NCI-H1092 (cell line): ENCODE data around the gene SYTL4.
"Not testable (repeated sequence)": the region's sequence is repeated elsewhere in the genome, so short reads cannot be mapped to it uniquely, and the experiment has no call there.

ENCODE experiments used
- DNase-seq: peaks from one replicate; lab custom pipeline; 2025; lab: John Stamatoyannopoulos, UW

The SYTL4 gene

DNA sequence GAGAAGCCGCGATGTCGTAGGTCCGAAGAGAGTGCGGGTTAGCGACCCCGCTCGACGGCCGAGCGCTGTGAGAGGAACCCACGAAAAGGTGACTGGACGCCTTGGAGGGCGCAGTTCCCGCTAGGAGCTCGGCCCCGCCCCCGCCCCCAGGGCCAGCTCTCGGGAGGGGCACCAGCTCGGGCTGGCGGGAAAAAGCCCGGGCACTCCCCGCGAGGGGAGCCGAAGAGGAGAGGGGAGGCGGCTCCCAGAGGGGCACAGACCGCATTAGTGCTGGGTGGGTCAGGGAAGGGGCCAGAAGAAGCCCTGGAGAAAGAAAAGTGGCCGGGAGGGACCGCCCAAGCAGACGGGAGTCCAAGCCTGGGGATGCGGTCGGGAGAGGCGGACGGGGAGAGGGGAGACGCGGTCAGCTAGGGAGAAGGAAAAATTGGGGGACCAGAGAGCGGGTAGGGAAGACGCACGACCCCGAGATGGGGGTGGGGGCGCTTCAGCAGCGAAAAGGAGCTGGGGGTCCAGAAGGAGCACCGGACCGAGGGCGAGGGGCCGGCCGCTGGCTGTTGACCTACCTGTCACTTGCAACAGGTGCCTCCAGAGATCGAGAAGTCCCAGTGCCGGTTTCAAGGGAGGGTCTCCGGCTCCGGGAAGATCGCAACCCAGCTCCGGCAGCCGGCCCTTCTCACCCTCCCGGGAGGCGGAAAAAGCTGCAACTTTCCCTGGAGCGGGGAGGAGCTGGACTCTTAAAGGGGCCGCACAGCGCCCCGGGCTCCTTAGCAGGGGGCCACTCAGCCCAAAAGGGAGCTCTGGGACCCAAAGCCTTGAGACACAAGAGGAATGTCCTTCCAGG, at the start of gene SYTL4:
SYTL4 (minus strand) TSS at position 681 of the 841 bp plus-strand sequence. CDS start 30,084 bp downstream, outside the sequence.
- peak; percentile 15 for DNase-seq

DNA sequence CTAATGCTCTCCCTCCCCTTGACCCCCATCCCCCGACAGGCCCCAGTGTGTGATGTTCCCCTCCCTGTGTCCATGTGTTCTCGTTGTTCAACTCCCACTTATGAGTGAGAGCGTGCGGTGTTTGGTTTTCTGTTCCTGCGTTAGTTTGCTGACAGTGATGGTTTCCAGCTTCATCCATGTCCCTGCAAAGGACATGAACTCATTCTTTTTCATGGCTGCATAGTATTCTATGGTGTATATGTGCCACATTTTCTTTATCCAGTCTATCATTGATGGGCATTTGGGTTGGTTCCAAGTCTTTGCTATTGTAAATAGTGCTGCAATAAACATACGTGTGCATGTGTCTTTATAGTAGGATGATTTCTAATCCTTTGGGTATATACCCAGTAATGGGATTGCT, 37.5 kb upstream of the SYTL4 start:
- not testable (repeated sequence) for DNase-seq

DNA sequence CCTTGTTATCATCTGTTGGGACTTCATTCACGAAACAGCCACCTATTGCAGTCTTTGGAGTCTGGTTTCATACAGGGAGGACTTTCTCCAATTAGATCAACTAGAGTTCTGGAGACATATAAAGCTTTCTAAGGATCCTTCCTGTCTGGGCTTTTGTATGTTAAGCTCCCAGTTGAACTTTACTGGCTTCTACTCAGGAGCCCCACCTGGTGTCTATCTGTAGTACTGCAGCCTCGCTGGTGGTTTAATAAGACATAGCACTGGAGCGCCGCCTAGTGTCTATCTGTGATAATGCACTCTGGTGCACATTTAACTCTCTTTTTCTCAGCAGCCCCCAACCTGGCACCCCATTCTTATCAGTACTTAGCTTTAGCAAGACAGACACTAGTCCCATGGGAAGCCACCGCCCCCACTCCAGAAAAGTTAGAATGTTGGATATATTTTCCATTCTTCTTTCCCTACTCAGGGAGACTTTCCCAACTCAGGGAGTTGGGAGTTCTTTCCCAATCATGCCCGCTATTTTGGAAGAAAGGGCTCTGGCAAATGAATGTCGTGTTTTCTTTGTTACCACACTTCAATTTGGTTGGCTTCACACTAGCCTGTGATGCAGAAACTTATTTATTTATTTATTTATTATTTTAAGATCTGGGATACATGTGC, 36.9 kb upstream of the SYTL4 start:
- DNase-seq, result peak; percentile 64

DNA sequence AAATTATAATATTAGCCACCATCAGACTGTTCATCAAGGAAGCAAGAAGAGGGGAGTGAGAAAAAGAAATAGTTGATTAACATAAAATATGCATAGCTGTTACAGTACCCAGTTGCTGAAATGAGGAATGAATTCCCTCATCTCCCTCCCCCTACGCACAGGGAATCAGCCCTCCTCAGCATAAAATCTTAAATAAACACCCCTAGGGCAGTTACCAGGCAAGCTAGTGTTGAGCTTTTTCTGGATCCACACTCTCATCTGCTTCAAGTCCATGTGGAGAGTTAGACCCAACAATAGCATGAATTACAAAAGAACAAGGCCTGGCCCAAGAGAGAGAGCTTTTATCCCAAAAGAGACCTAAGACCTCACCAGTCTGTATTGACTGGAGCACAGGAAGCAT, 19.0 kb upstream of the SYTL4 start:
- DNase-seq, result no peak

DNA sequence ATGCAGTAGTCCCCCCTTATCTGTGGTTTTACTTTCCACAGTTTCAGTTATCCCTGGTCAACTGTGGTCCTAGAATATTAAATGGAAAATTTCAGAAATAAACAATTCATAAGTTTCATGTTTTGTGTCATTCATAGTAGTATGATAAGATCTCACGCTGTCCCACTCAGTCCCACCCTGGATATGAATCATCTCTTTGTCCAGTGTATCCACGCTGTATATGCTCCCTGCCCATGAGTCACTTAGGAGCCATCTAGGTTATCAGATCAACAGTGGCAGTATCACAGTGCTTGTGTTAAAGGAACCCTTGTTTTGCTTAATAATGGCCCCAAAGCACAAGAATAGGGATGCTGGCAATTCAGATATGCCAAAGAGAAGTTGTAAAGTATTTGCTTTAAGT, 16.2 kb upstream of the SYTL4 start:
- DNase-seq, result no peak

DNA sequence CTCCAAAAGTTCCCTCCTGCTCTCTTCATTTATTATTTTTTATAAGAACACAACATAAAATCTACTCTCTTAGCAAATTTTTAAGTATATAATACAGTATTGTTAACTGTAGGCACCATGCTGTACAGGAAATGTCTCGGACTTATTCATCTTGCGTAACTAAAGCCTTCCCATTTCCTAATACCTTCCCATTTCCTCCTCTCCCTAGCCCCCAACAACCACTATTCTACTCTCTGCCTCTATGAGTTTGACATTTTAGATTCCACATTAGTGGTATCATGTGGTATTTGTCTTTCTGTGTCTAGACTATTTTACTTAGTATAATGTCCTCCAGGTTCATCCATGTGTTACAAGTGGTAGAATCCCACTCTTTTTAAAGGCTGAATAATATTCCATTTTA, 15.8 kb upstream of the SYTL4 start:
- no peak for DNase-seq

DNA sequence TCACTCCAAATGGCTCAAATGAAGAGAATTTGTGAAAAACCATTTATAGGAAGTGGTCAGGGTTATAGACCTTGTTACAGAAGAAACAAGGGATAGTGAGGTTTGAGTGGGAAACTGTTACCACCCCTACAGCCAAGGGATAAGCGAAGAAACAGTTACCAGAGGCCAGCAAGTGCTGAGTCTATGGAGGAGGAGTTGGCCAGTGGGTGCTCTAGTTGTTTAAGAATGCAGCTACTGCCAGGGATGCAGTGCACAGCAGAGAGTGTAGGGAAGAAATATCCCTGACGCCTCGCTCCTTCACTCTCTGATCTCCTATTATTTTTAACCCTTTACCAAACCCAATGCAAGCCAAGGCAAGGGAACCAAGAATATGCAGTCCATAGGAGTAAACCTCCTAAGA, 15.2 kb upstream of the SYTL4 start:
- DNase-seq, result no peak

DNA sequence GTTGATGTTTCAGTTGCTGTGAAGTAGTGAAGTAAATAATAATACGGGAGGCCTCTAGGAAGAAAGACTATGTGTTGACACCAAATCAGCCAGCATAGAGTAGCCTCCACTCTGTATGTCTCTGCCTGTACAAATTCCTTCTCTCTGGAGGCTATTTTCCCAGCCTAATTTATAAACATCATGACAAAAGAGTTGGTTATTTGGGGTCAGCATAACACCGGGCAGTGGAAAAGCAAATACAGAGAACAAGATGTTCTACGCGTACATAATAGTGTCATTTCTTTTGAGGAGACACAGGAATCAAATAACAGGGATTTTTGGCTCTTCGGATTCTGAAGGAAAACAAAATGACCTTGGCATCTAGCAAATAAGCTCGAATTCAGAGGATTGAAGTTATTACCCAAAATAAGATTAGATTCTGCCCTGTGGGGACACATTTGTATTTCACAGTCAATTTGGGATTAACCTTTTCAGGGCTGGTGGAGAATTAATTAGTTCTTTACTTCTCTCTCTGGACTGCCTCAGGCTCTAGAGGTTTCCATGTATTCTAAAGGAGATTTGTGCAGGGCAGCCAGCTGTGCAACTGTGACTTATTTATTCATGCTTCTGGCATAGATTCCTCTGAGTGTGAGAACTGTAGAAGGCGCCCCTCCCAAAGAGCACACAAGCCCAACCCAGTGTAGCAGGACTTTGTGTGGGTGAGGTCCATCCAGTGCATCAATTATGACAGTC, 14.1 kb upstream of the SYTL4 start:
- DNase-seq, result no peak

DNA sequence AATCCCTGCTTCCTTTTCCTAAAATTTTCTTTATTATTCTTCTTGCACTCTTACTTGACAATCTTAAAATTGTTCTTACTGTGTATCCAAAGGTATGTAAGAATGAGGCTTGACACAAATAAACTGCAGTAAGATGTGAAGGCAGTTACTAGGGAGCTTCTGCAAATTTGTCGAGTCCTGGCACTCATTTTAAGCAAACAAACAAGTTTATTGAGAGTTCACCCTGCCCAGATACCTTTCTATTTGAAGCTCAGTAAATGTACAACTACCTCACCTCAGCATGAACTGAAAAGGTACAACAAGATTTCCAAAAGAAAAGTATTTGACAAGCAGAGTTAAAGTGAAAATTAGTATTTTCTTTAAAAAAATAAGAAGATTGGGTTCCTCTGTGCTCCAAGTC, 13.3 kb upstream of the SYTL4 start:
- DNase-seq, result no peak

DNA sequence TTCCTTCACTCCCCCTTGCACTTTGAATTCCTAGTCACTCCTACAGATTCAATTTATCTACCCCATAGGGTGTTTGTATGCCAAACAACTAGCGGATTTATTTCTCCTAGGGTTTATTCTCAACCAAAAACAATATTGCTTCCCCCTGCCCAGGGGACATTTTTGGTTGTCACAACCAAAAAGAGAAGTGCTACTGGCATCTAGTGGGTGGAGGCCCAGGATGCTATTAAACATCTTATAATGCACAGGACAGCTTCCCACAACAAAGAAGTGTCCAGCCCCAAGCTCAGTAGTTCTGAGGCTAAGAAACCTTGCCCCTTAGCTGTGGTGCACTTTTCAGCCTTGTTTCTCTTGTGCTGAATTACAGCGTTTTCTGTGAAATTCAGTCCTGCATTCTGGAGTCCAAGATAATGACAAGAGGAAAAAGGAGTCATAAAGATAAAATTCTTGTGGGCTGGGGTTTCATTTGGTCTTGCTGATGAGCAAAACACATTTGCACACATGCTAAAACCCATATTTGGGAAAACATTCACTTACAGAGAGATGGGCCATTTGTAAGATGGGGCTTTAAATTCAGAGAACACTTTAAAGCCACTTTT, 11.2 kb upstream of the SYTL4 start:
- no peak for DNase-seq

DNA sequence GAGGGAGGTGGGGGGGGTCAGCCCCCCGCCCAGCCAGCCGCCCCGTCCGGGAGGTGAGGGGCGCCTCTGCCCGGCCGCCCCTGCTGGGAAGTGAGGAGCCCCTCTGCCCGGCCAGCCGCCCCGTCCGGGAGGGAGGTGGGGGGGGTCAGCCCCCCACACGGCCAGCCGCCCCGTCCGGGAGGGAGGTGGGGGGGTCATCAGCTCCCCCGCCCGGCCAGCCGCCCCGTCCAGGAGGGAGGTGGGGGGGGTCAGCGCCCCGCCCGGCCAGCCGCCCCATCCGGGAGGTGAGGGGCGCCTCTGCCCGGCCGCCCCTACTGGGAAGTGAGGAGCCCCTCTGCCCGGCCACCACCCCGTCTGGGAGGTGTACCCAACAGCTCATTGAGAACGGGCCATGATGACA, 7.9 kb downstream of the SYTL4 start:
- not testable (repeated sequence) for DNase-seq

DNA sequence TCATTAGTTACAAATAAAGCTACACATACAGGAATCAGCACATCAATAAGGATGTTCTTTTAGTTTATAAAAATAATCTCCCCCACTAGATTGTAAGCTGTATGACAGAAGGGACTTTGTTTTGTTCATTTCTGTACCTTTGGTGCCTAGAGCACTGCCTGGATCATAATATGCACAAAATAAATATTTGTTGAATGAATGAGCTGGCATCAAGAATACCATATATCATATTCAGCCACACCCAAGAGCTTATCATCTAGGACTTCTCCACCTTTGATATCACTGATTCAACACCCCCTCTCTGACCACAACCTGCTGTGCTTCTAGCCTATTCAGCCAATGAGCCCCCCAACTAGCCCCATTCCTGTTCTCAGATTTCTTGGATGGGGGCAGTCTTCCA, 10.6 kb downstream of the SYTL4 start:
- no peak for DNase-seq

DNA sequence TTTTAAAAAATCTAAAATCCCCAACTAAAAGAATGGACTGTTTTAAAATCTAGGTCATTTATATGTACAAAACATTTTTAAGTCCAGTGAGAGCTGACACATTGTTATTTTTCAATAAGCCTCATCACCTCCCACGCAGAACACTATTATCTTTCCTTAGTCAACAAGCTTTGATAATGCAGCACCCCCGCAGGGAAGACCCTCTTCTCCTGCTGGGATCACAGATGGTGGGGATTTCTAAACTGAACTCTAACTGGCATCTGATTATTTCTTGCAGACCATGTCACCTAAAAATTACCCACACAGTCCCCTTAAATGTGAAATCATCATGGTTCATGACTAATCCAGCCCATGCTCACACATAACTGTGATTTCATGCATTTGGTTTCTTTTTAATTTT, 11.6 kb downstream of the SYTL4 start:
- peak; percentile 42 for DNase-seq

DNA sequence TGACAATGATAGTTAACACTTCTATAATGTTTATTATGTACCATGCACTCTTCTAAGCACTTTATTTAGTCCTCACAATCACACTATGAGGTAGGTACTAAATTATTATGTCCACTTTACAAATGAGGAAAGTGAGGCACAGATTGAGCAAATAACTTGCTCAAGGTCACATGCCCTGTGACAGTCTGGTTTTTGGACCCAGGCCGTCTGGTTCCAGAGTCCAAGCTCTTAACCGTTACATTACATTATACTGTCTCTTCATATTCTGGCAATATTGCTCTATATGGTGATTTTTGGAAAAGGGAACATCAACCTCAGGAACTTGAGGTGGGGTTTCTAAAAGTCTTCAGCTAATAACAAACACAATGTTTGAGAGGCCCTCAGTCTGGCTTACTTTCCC, 12.8 kb downstream of the SYTL4 start:
- DNase-seq, result no peak

DNA sequence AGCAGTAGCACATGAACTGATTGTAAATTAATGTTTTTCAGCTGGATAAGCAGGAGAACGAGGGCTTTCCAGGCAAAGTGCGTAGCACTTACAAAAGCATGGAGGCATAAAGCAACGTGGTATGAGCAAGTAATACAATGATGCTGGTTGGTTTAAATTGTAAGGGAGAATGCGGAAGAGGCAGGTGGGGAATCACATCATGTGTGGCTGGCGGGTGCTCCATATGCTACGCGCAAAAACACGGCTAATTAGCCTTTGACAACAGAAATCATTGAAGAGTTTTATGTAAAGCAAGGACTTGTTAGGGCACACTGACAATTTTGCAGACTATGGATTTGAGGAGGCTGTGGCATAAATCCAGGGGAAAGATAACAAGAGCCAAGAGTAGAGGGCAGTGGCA, 14.6 kb downstream of the SYTL4 start:
- DNase-seq, result peak; percentile 65

DNA sequence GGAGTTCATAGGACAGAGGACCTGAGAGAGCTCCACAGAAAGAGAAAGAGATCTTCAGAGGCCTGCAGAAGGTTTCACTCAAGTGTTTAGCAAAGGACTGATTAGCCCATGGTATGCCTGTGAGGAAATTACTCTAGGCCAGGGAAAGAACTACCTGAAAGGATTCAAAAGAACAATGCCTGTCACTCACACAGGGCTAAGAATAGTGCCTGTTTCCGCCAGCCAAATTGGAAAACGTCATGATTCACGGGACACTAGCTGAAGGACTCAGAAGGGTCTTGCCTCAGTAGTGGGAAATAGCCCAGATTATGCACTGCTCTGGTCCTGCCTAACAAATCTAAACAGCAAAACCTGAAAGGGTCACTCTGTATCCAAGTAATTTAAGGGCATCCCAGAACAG, 21.1 kb downstream of the SYTL4 start:
- DNase-seq, result no peak

DNA sequence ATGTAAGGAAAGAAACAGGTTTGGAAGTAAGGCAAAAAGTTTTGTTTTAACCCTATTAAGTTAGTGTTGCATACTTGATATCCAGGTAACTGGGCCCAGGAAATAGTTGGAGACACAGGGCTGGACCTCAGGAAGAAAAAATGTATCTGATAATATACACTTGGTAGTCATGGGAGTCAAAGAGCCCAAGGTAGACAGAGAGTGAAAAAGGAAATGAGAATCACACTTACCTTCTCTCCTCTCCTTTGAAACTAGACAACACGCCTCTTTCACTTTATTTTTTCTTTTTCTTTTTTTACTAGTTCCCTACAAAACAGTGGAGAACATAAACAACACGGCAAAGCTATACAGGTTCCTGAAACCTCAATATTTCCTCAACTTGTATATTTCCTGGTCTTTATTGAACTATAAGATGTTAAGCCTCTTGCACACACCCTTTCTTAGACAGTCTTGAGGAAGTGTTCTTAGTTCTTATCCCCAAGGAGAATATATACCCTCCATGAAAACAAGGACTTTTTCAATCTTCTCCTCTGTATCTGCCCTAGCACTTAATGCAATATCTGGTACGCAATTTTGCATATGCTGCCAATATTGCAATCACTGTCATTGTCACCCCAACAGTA, 27.2 kb downstream of the SYTL4 start:
- no peak for DNase-seq

DNA sequence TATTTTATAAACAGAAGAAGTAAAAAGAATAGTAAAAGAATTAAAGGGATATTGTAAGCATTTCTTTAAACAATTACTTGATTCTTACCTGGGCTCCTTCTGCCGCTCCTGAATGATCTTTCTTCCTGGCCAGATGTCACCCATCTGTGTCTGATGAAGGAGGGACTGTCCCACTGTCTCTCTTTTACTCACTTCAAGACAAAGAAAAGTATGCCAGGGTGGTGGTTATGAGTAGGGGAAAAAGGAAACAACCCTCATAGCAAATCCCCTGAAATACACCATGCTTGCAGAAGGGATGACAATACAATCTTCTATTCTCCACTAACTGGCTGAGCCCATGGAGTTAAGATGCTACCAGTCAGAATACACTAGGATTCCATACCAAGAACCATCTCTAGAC, 31.1 kb downstream of the SYTL4 start:
- no peak for DNase-seq

DNA sequence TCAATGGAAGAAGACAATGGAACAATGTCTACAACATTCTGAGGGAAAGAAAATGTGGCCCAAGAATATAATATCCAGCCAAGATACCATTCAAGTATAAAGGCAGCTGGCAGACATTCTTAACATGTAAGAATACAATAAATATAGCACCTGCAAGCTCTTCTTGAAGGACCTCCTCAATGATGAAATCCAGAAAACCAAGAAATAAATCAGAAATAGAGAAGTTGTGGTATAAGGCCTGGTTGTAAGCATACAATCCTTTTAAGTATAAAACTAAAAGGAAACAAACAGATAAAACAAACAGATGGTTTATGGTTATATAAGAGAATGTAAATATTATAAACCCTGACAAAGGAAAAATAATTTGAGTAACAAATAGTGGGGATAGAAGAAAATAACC, 33.4 kb downstream of the SYTL4 start:
- no peak for DNase-seq

DNA sequence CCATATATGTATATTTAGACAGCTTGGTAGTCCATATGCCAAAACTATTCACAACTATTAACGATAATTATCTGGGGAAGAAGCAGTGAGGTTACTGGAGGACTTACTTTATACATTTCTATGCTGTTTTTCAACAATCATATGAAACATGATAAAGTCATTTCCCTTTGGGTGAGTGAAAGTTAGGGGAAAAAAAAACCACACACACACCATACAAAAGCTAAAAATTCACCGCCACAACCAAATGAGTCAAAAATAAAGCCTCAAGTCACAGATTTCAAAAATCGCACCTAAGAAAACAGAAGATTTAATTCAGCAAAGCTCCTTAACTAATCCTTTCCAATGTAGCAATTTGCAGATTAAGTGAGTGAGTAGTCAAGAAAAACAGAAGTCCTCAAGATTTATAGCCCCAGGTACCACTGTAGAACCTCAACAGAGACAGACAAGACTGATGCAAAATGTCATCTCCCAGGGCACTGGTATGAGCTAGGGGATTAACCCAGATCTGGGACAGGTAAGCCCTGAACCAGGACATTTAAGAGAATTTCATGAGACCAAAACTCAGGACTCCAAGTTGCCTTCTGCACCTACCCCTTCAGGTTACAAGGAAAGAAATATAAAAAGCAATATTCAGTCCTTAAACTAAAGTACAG, 35.1 kb downstream of the SYTL4 start:
- no peak for DNase-seq

DNA sequence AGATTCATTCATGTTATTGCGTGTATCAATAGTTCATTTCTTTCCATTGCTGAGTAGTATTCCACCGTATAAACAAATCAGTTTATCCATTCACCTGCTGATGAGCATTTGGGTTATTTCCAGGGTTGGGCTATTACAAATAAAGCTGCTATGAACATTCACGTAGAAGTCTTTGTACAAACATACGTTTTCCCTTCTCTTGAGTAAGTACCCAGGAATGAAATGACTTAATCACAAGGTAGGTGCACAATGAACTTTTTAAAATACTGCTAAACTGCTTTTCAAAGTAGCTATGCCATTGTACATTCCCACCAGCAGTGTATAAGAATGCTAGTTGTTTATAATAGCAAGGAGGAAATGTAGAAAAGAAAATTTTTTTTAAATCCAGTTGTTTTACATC, 35.9 kb downstream of the SYTL4 start:
- no peak for DNase-seq

DNA sequence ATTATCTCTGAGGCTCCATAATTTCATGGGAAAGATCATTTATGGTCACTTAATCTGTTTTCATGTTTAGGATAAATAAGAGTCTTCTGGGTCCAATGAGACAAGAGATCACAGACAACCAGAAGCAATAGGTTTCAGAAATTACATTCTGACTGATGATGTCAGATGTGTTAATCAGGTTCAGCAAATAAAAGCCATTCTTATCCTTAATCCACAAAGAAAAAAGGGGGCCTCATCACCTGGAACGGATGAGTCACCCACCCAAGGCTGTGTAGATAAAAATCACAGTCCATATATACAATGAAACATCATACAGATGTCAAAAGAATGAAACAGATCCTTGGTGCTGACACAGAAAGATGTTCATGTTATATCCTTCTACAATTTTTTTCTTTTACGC, 36.6 kb downstream of the SYTL4 start:
- DNase-seq, result no peak
